WI38 (cell line): ENCODE results near the gene SNRNP40.

Experiments used
- H3K4me3 ChIP-seq: 2 replicates; pipeline ENCODE4 v1.5.1; 2011; ENCODE audit warnings: low read depth, mild to moderate bottlenecking, control low read depth, low read length
- TF ChIP-seq, protein P1 (sequence below): IDR thresholded peaks from 2 replicates; pipeline ENCODE4 v1.5.1; 2012; ENCODE audit warnings: low read depth, mild to moderate bottlenecking, control low read depth, low read length

SNRNP40 gene

DNA sequence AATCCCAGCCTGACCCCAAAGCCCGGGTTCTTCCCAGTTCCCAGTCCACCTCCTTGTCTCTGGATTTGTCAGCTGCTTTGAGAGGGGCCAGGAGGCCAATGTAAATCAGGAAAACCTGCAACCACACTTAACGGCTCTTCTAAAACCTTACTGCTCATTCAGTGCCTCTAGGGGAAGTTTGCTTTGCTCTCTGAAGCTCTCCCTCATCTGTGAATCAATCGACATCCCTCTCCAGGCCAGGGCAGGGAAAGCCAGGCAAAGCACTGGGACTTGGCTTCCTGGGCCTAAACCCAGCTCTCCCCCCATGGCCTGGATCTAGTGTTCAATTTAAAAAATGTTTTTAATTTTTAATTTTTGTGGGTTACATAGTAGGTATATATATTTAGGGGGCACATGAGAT, 66.2 kb downstream of the SNRNP40 start:
- TF ChIP-seq, protein P1, sequence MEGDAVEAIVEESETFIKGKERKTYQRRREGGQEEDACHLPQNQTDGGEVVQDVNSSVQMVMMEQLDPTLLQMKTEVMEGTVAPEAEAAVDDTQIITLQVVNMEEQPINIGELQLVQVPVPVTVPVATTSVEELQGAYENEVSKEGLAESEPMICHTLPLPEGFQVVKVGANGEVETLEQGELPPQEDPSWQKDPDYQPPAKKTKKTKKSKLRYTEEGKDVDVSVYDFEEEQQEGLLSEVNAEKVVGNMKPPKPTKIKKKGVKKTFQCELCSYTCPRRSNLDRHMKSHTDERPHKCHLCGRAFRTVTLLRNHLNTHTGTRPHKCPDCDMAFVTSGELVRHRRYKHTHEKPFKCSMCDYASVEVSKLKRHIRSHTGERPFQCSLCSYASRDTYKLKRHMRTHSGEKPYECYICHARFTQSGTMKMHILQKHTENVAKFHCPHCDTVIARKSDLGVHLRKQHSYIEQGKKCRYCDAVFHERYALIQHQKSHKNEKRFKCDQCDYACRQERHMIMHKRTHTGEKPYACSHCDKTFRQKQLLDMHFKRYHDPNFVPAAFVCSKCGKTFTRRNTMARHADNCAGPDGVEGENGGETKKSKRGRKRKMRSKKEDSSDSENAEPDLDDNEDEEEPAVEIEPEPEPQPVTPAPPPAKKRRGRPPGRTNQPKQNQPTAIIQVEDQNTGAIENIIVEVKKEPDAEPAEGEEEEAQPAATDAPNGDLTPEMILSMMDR = no peak

DNA sequence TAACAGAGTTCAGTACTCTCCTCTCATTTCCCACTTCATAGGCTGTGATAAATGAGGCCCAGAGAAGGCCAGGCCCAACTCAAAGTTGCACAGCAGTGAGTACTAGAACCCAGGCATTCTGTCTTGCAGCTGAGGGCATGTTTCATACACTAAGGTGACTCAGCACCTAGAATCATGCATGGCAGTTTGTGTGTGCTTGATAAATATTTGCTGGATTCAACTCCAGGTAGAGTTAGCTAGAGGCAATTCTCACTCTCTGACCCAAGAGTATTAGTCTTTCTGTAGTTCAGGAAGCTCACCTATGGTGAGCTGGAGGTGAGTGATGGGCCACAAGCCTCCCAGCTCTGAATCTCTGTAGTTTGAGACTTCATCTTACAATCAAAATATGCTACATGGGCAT, 67.6 kb downstream of the SNRNP40 start:
- TF ChIP-seq, protein P1 = no peak
- no peak overlapping the region for H3K4me3 ChIP-seq

More for the DNA sequence above, 66.2 kb downstream of the SNRNP40 start:
- no peak overlapping the region for H3K4me3 ChIP-seq

DNA sequence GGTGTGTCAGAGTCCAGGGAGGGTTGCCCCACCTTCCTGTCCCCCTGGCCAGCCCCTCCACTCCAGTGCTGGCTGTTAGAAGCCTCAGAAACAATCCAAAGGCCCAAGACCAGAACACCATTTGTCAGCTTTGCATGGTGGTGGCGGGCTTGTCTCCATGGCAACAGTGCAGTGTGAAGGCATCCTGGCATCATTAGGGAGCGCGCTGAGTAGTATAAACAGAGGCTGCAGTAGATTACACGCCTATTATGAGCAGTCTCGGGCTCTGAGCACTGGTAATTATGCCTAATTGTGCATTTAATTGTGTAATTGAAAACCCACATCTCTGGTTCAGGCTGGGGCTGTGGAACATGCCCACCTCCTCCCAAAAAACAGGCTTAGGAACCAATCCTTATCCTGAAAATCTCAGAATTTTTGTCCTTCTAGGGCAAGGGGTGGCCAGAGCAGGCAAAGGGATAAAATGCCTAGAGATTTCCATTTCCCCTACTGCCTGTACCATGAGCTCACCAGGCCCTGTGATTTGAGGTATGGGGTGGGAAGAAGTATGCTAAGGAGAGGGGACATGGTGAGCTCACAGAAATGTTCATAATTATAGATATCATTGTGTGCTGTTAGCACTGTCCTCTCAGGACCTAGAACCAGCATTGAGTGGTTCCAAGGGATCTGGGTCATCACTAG, 68.6 kb downstream of the SNRNP40 start:
- H3K4me3 ChIP-seq = no peak overlapping the region
- TF ChIP-seq, protein P1 = no peak

DNA sequence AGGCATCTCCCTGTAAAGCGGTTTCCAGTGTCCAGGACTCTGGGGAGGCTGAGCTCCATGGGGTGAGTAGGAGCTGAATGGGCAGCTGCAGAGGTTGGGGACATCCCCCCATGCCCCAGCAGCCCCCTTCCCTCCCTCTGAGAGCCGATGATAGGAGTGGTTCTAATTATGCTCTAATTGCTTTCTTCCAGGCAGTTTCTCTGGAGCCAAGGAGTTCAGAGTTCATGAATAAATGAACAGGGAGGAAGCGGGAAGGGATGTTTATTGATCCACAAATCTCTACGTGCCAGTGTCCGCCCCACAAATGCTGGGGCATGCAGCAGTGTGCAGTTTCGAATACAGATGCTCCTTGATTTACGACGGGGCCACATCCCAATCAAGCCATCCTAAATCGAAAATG, 72.5 kb downstream of the SNRNP40 start:
- no peak overlapping the region for H3K4me3 ChIP-seq
- TF ChIP-seq, protein P1 = no peak

DNA sequence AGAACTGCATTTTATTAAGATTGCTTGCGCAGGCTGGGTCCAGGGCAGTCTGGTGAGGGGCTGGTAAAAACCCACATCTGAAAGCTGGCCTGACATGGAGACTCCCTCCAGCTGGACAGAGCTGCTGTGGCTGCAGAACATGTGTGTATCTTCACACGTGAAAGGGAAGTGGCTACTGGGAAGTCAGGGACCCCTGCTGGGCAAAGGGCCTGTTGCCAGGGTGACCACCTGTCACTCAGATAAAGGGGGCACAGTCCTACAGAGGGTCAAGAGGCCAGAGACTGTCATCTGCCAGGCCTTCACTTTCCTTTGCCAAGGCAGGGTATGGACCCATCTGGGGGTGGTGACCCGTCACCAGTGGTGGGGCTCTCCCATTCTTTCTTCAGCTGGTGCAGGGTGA, 74.4 kb downstream of the SNRNP40 start:
- no peak overlapping the region for H3K4me3 ChIP-seq
- TF ChIP-seq, protein P1 = no peak

DNA sequence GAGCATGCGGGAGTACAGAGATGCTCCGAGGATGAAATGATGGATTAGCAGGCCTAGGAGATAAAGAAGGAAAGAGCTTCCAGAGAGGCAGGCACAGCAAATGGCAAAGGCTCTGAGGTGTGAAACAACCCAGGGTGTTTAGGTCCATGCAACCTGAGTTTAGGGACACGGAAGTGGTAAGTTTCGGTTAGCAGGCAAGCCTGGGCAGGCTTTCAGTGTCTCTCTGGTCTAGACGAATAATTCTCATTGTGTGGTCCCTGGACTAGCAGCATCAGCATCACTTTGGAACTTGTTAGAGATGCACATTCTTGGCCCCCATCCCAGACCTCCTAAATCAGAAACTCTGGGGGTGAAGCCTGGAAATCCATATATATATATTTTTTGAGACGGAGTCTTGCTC, 75.5 kb downstream of the SNRNP40 start:
- TF ChIP-seq, protein P1 = no peak

DNA sequence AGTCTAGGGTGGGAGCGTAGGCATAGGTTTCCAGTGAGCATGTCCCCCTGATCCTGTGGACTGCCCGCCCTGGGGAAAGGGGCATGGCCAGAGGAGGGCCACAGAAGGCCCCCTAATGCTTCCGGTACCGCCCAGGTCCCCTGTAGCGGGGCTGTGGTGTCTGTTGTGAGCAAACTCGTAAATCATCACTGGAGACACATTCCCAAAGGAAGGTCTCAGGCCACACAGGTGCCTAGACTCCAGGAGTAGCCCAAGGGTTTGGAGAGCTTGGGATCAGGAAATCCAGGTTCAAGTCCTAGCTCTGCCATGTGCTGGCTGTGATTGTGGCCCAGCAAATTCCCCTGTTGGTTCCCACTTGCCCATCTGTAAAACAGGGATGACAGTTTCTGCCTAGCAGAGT, 77.1 kb downstream of the SNRNP40 start:
- H3K4me3 ChIP-seq = no peak overlapping the region
- TF ChIP-seq, protein P1 = no peak

More for the DNA sequence above, 75.5 kb downstream of the SNRNP40 start:
- no peak overlapping the region for H3K4me3 ChIP-seq
